HCEC 1CT (cell line): ENCODE data around the gene NBEAL2.
A peak's percentile ranks its signal among the peaks of the same experiment; 100 is the strongest.

ENCODE experiments used
- DNase-seq: peaks from one replicate; pipeline ENCODE4 v3.0.0-alpha.2; 2017

The NBEAL2 gene

GRCh38 chr3:47054412-47054811, 74.9 kb downstream of the NBEAL2 start:
- no peak for DNase-seq

- no peak for DNase-seq
Observed at GRCh38 chr3:47056705-47057104, 77.2 kb downstream of the NBEAL2 start.

GRCh38 chr3:47057212-47057671, 77.8 kb downstream of the NBEAL2 start:
- peak; percentile 47 for DNase-seq
